Bronchial epithelial cell (primary cell): ENCODE data around the gene PMFBP1. TPM values are rescaled to one million over a fixed set of nuclear protein-coding genes. Genes with fewer than 3 reads are reported as not detected.

Source experiments
- DNase-seq: peaks from one replicate; pipeline ENCODE4 v3.0.0-alpha.2; 2010; ENCODE audit warnings: low read depth
- FAIRE-seq: peaks from 2 replicates; lab custom pipeline; 2011; peaks lifted over from hg19 to GRCh38; lab: Jason Lieb, UNC
- H3K27me3 ChIP-seq: 2 replicates; pipeline ENCODE4 v1.5.1; 2011; ENCODE audit warnings: low read length; ENCODE audit not compliant: control insufficient read depth, insufficient read depth
- H3K36me3 ChIP-seq: 2 replicates; pipeline ENCODE4 v1.5.1; 2011; ENCODE audit warnings: low read length; ENCODE audit not compliant: control insufficient read depth, insufficient read depth
- H3K4me3 ChIP-seq: 2 replicates; pipeline ENCODE4 v1.5.1; 2011; ENCODE audit warnings: mild to moderate bottlenecking, low read depth, low read length, control low read depth
- CTCF ChIP-seq: IDR thresholded peaks from 2 replicates; pipeline ENCODE4 v1.5.1; 2011; ENCODE audit warnings: mild to moderate bottlenecking, moderate library complexity, low read length, control low read depth, inconsistent platforms; ENCODE audit not compliant: insufficient read depth, severe bottlenecking
- total RNA-seq: library from RNA; depleted of rRNA; stranded (reverse); fragments of >200 nt; gene quantifications from 2 replicates; pipeline ENCODE4 v1.2.1, GENCODE V29; 2014

PMFBP1 gene
- total RNA-seq, 1 donor from 2014 or later = 0.53 TPM

- Histone ChIP-seq H3K36me3 (no peaks in the 10 kb centered on the region), H3K4me3 (no peak overlapping the region), H3K27me3 (no peaks in the 10 kb centered on the region)
- TF ChIP-seq CTCF = no peak
- FAIRE-seq (no peak), DNase-seq (no peak)
Observed at GRCh38 chr16:72214821-72215220, 42.9 kb upstream of the PMFBP1 start.

- DNase-seq (no peak), FAIRE-seq (no peak)
- Histone ChIP-seq H3K36me3 (no peaks in the 10 kb centered on the region), H3K27me3 (no peaks in the 10 kb centered on the region), H3K4me3 (no peak overlapping the region)
- no peak for TF ChIP-seq CTCF
Observed at GRCh38 chr16:72211110-72211509, 39.2 kb upstream of the PMFBP1 start.

GRCh38 chr16:72210555-72210954, 38.6 kb upstream of the PMFBP1 start:
- no peak overlapping the region for H3K4me3 ChIP-seq
- no peak for DNase-seq
- TF ChIP-seq CTCF = no peak
- H3K27me3 ChIP-seq = no peaks in the 10 kb centered on the region
- FAIRE-seq = no peak
- H3K36me3 ChIP-seq = no peaks in the 10 kb centered on the region

- Histone ChIP-seq H3K27me3 (no peaks in the 10 kb centered on the region), H3K4me3 (no peak overlapping the region), H3K36me3 (no peaks in the 10 kb centered on the region)
- no peak for DNase-seq
- FAIRE-seq = no peak
- no peak for TF ChIP-seq CTCF
Observed at GRCh38 chr16:72210072-72210471, 38.1 kb upstream of the PMFBP1 start.

- H3K36me3 ChIP-seq = no peaks in the 10 kb centered on the region
- no peak for TF ChIP-seq CTCF
- H3K27me3 ChIP-seq = no peaks in the 10 kb centered on the region
- no peak overlapping the region for H3K4me3 ChIP-seq
- FAIRE-seq (no peak), DNase-seq (no peak)
Observed at GRCh38 chr16:72206299-72206698, 34.3 kb upstream of the PMFBP1 start.

GRCh38 chr16:72203401-72203800, 31.4 kb upstream of the PMFBP1 start:
- Histone ChIP-seq H3K27me3 (no peaks in the 10 kb centered on the region), H3K4me3 (no peak overlapping the region), H3K36me3 (no peaks in the 10 kb centered on the region)
- no peak for TF ChIP-seq CTCF
- FAIRE-seq (no peak), DNase-seq (peak; percentile 62)
